ENCODE data around the gene USP24.

DNA sequence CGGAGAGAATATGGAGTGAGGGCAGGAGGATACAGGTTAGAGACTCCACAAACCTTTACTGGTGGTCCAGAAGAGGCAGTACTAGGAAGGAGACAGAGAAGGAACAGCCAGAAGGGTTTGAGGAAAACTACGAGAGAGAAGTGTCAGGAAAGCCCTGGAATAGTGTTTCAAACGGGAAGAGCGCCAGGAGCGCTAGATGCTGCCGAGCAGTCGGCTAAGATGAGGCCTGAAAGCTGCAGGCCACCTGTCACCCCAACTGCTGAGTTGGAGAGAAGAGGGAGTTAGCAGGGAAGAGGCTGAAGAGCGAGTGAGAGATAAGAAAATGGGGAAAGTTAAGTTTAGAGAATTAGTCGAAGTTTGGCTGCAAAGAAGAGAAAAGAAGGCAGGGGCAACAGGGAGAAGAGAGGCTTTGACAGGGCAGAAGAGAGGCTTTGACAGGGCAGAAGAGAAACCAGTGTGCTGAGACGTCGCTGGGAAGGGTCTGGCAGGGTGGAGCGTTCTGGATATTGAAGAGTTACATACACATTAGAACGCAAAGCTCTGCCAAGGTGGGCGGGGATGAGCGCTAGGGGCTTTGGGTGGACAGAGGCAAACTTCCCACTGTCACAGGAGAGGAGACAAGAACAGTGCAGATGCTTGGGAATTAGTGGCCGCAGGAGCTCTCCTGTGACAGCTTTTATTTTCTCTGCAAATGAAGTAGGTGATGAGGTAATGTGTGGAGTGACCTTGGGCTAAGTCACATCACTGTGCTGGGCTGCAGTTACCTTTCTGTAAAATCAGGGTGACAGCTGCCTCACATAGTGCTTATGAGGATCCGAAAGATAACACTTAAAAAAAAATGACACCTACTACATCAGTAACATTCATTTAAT is 144.6 kb downstream of the USP24 start:
- TF ChIP-seq REST (IDR thresholded peaks at IDR 0.05; ENCODE audit: low read depth) = no peak
- TF ChIP-seq CEBPB (IDR thresholded peaks at IDR 0.05) = no peak
- no peak for TF ChIP-seq MAX (IDR thresholded peaks at IDR 0.05)
- no peak for TF ChIP-seq YY1 (IDR thresholded peaks at IDR 0.05; ENCODE audit: low read depth)
- TF ChIP-seq TAF1 (IDR thresholded peaks at IDR 0.05; ENCODE audit: low read depth) = no peak
- no peak for TF ChIP-seq EP300 (IDR thresholded peaks at IDR 0.05; ENCODE audit: borderline replicate concordance)
- no peak for TF ChIP-seq TCF12 (IDR thresholded peaks at IDR 0.05; ENCODE audit: low read depth)
- no peak for TF ChIP-seq RAD21 (IDR thresholded peaks at IDR 0.05; ENCODE audit: low read depth)

Data from Ishikawa (cell line).